Natural killer cell treated with Interleukin-12 subunit alpha and Interleukin-12 subunit beta and Interleukin-15 and Interleukin-18, amount 100 ng/mL, for 72 hours (primary cell): ENCODE results near the gene LRRC8D. TPM values are rescaled to one million over a fixed set of nuclear protein-coding genes. Genes with fewer than 3 reads are reported as not detected.

Experiments
- ATAC-seq, 2 donors: fragments of 150-1000 bp; cut with Tn5 transposase in 1 of 2; sonication (Bioruptor Pico), chemical (Tn5 transposase) in 1 of 2; 2 replicates each; pipeline ENCODE4 v1.10.0; 2021
- DNase-seq: peaks from one replicate; pipeline ENCODE4 v3.0.0; 2022; ENCODE audit warnings: low spot score
- H3K27ac Mint-ChIP-seq, 2 donors: 1 replicate in 1 of 2; 2 replicates in 1 of 2; pipeline ENCODE4 v1.8.0; 2022; ENCODE audit warnings: mixed read lengths in 2 of 2, mild to moderate bottlenecking in 1 of 2, moderate library complexity in 1 of 2
- H3K27me3 Mint-ChIP-seq, 2 donors: 1 replicate in 1 of 2; 2 replicates in 1 of 2; pipeline ENCODE4 v1.8.0; 2022; ENCODE audit warnings: mixed read lengths in 2 of 2
- H3K36me3 Mint-ChIP-seq: one replicate; pipeline ENCODE4 v1.8.0; 2022; ENCODE audit warnings: mixed read lengths
- H3K4me1 Mint-ChIP-seq, 2 donors: 1 replicate in 1 of 2; 2 replicates in 1 of 2; pipeline ENCODE4 v1.8.0; 2022; ENCODE audit warnings: low read depth in 2 of 2, mixed read lengths in 2 of 2, mild to moderate bottlenecking in 1 of 2
- H3K4me3 Mint-ChIP-seq: one replicate; pipeline ENCODE4 v1.8.0; 2022; ENCODE audit warnings: mixed read lengths
- H3K9me3 Mint-ChIP-seq: 2 replicates; pipeline ENCODE4 v1.8.0; 2022; ENCODE audit warnings: mixed read lengths
- total RNA-seq, 2 donors: library from RNA; stranded (reverse); gene quantifications; one replicate each; pipeline ENCODE4 v1.2.3, GENCODE V29; 2022

LRRC8D gene
- total RNA-seq, 2 donors from 2014 or later, result 19.8 to 27.3 TPM

GRCh38 chr1:89939059-89939570 is 118.3 kb downstream of the LRRC8D start:
- Mint-ChIP-seq H3K27me3 (no peaks in the 10 kb centered on the region), H3K36me3 (no peaks in the 10 kb centered on the region), H3K9me3 (no peaks in the 10 kb centered on the region), H3K4me3 (no peak overlapping the region), H3K4me1 (peaks cover 0 to 5% of the 10 kb centered on the region in 2 donors), H3K27ac (no peak overlapping the region)
- ATAC-seq, result no peak
- no peak for DNase-seq

GRCh38 chr1:89939693-89940438 is 119.0 kb downstream of the LRRC8D start:
- DNase-seq (no peak), ATAC-seq (no peak)
- no peaks in the 10 kb centered on the region for H3K27me3 Mint-ChIP-seq
- no peaks in the 10 kb centered on the region for H3K9me3 Mint-ChIP-seq
- H3K4me3 Mint-ChIP-seq, result no peak overlapping the region
- no peaks in the 10 kb centered on the region for H3K36me3 Mint-ChIP-seq
- H3K4me1 Mint-ChIP-seq, result peaks cover 0 to 5% of the 10 kb centered on the region in 2 donors
- no peak overlapping the region for H3K27ac Mint-ChIP-seq

- Mint-ChIP-seq H3K4me1 (peaks cover 0 to 5% of the 10 kb centered on the region in 2 donors), H3K4me3 (no peak overlapping the region), H3K27me3 (no peaks in the 10 kb centered on the region), H3K27ac (no peak overlapping the region), H3K36me3 (no peaks in the 10 kb centered on the region), H3K9me3 (no peaks in the 10 kb centered on the region)
- peak in 1 of 2 donors; percentile 60 for ATAC-seq
- no peak for DNase-seq
Measured at GRCh38 chr1:89941110-89941766, 120.4 kb downstream of the LRRC8D start.

GRCh38 chr1:89942014-89942413 is 121.2 kb downstream of the LRRC8D start:
- Mint-ChIP-seq H3K36me3 (no peaks in the 10 kb centered on the region), H3K27ac (no peak overlapping the region), H3K9me3 (no peaks in the 10 kb centered on the region), H3K4me1 (peaks cover 0 to 5% of the 10 kb centered on the region in 2 donors), H3K27me3 (no peaks in the 10 kb centered on the region), H3K4me3 (no peak overlapping the region)
- no peak for ATAC-seq
- DNase-seq, result no peak

- no peak for DNase-seq
- Mint-ChIP-seq H3K27me3 (no peaks in the 10 kb centered on the region), H3K27ac (no peak overlapping the region), H3K4me1 (peaks cover 0 to 5% of the 10 kb centered on the region in 2 donors), H3K9me3 (no peaks in the 10 kb centered on the region), H3K4me3 (no peak overlapping the region), H3K36me3 (no peaks in the 10 kb centered on the region)
- no peak for ATAC-seq
Measured at GRCh38 chr1:89942825-89943658, 122.2 kb downstream of the LRRC8D start.

DNA sequence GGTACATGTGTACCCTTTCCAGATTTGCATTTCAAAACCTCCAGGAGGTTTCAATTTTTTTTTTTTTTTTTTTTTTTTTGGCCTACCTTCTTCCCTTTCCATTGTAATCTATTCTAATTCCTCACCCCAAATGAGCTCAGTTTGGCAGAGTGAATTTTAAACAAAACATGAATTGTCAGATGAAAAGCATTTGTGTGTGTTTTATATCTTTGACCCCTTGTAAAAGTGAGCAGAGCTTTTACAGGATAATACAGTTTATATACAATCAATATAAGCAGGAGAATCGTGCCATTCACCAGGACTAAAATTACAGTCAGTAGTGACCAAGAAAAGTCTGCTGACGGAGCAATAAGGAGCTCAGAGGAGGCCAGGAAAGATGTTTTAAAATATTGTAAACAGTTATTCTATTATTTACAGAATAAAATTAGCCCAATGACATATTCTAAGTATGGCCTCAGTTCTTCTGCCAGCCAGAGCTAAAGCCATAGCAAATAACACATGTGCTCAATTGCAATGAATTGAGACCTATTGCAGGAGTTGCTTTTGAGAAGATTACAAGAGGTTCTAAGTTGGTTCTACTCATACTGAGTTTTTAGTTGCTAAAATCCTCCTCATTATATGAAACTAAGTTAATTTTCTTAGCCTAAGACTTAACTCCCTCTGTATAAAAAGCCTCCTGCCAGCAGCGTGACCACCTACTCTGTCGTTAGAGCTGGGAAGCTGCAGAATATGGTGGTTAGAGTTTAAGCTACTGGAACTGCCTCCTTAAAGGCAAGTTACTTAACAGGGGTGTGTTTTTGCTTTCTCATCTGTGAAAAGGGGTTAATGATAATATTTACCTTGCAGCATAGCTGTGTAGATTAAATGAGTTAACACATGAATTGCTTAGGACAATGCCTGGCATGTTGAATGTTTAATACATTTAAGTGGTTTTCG is 123.3 kb downstream of the LRRC8D start:
- no peak for DNase-seq
- H3K27me3 Mint-ChIP-seq, result no peaks in the 10 kb centered on the region
- peaks cover 0 to 5% of the 10 kb centered on the region in 2 donors for H3K4me1 Mint-ChIP-seq
- no peak overlapping the region for H3K27ac Mint-ChIP-seq
- no peaks in the 10 kb centered on the region for H3K36me3 Mint-ChIP-seq
- H3K4me3 Mint-ChIP-seq, result no peak overlapping the region
- no peak for ATAC-seq
- H3K9me3 Mint-ChIP-seq, result no peaks in the 10 kb centered on the region

- no peak overlapping the region for H3K4me3 Mint-ChIP-seq
- no peaks in the 10 kb centered on the region for H3K27me3 Mint-ChIP-seq
- peaks cover 0 to 5% of the 10 kb centered on the region in 2 donors for H3K4me1 Mint-ChIP-seq
- H3K27ac Mint-ChIP-seq, result no peak overlapping the region
- H3K9me3 Mint-ChIP-seq, result no peaks in the 10 kb centered on the region
- ATAC-seq (peak in 1 of 2 donors; percentile 44), DNase-seq (no peak)
- no peaks in the 10 kb centered on the region for H3K36me3 Mint-ChIP-seq
Measured at GRCh38 chr1:89945852-89946476, 125.1 kb downstream of the LRRC8D start.

GRCh38 chr1:89946532-89946931 is 125.7 kb downstream of the LRRC8D start:
- Mint-ChIP-seq H3K27ac (no peak overlapping the region), H3K27me3 (no peaks in the 10 kb centered on the region), H3K9me3 (no peaks in the 10 kb centered on the region), H3K4me3 (no peak overlapping the region), H3K36me3 (no peaks in the 10 kb centered on the region), H3K4me1 (peaks cover 0 to 5% of the 10 kb centered on the region in 2 donors)
- DNase-seq (no peak), ATAC-seq (no peak)

DNA sequence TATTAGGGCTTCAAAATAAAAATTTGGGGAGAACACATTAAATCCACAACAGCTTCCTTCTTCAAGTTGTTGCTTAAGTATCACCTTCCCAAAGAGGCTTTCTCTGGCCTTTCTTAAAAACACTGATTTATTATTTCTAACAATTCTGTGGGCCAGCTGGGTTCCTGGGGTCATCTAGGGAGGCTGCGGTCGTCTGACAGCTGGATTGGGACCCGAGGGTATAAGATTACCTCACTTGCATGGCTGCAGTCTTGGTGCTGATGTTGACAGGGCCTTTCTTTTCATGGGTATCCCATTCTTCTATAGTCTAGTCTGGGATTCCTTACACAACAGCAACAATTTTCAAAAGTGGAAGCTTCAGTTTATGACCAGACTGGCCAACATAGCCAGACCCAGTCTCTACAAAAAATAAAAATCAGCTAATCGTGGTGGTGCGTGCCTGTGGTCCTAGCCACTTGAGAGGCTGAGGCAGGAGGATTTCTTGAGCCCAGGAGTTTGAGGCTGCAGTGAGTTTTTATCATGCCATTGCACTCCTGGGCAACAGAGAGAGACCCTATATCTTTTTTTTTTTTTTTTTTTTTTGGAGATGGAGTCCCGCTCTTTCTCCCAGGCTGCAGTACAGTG is 128.0 kb downstream of the LRRC8D start:
- no peaks in the 10 kb centered on the region for H3K4me1 Mint-ChIP-seq
- H3K27ac Mint-ChIP-seq, result no peak overlapping the region
- no peaks in the 10 kb centered on the region for H3K36me3 Mint-ChIP-seq
- no peak overlapping the region for H3K4me3 Mint-ChIP-seq
- DNase-seq, result no peak
- no peaks in the 10 kb centered on the region for H3K27me3 Mint-ChIP-seq
- no peaks in the 10 kb centered on the region for H3K9me3 Mint-ChIP-seq
- ATAC-seq, result no peak

DNA sequence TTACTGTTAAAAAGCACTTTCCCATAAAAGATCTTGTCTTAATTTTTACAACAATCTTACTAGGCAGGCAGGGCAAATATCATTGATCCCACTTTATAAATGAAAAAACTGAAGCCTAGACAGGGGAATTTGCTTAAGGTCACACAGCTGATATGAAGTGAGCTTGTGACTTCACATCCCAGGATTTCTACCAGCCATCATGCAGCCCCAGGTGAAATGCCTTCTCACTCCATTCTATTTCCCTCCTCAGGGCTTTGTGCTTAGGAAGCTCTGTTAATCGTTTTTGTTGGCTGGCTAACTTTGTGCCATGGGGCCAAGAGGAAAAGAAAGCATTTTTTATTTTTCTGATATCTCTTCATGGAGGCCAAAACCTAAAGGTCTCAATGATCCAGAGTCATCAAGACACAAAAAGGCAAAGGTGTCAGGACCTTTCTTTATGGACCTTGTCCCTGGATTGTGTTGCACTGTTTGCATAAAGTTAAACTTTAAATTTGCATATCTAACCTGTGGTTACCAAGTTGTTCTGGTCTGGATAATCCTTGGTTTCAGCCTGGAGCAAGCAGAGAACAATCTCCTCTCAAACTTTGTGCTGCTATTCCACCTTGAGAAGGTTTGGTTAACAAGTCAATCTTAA is 129.3 kb downstream of the LRRC8D start:
- H3K4me1 Mint-ChIP-seq, result no peaks in the 10 kb centered on the region
- no peaks in the 10 kb centered on the region for H3K27me3 Mint-ChIP-seq
- no peak overlapping the region for H3K4me3 Mint-ChIP-seq
- DNase-seq (no peak), ATAC-seq (no peak)
- H3K27ac Mint-ChIP-seq, result no peak overlapping the region
- no peaks in the 10 kb centered on the region for H3K36me3 Mint-ChIP-seq
- H3K9me3 Mint-ChIP-seq, result no peaks in the 10 kb centered on the region

- H3K36me3 Mint-ChIP-seq, result no peaks in the 10 kb centered on the region
- no peaks in the 10 kb centered on the region for H3K9me3 Mint-ChIP-seq
- H3K4me1 Mint-ChIP-seq, result no peaks in the 10 kb centered on the region
- no peak for DNase-seq
- no peak overlapping the region for H3K27ac Mint-ChIP-seq
- ATAC-seq, result no peak
- H3K27me3 Mint-ChIP-seq, result no peaks in the 10 kb centered on the region
- no peak overlapping the region for H3K4me3 Mint-ChIP-seq
Measured at GRCh38 chr1:89950703-89951102, 129.9 kb downstream of the LRRC8D start.
